ENCODE results near the gene TTLL11.
"Not testable (repeated sequence)": the region's sequence is repeated elsewhere in the genome, so short reads cannot be mapped to it uniquely, and the experiment has no call there.

The TTLL11 gene

DNA sequence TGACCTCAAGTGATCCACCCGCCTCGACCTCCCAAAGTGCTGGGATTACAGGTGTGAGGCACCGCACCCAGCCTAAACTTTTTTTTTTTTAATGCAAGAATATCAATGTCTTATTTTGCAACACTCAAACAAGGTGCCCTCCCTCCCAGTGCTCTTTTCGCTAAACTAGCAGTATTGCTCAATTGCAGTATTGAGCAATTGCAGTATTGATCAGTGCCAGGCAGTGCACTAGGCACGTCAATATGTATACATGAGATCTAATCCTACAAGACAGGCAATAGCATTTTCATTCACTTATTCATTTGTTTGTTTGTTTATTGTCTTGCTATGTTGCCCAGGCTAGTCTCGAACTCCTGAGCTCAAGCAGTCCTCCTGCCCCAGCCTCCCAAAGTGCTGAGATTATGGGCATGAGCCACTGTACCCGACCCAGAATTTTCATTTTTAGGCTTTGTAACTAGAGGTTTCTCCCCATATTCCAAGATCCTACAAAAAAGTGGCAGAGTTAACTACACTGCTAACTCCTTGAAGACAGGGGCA lies 94.5 kb downstream of the TTLL11 start:
- DNase-seq, result no peak

DNA sequence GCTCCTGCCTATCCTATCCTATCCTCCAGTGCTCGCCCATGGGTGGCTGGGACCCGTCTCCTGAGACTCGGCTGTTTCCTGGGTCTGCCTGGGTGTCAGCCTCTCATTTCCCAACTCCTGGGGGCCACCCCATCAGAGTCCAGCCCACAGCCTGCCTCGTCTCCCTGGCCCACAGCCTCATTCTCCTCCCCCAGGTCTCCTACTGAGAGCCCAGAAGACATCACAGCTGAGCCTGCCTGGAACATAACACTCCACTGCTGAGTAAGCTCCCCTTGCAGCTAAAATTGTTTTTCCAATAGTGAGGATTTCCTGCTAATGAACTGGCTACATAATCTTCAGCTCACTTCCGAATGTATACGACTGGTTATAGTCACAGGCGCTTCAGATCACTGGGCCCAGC lies 95.3 kb downstream of the TTLL11 start:
- DNase-seq, result peak; percentile 19

DNA sequence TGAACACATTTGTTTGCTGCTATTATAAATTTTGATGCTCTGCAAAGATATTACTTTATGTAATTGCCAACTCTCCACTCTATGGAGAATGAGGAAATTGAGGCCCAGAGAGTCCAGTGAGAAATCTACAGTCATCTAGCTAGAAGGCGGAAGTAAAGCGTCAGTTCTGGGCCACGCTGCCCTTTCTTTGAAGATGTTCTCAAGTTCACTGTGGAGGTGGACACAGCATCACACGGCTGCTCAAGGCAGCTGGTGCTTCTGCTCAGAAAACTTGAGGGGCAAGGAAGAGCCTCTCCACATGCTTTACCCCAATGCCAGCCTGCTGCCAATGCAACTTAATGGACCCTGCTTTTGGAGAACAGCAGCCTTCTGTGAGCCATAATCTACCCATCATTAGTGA lies 96.3 kb downstream of the TTLL11 start:
- DNase-seq, result no peak

DNA sequence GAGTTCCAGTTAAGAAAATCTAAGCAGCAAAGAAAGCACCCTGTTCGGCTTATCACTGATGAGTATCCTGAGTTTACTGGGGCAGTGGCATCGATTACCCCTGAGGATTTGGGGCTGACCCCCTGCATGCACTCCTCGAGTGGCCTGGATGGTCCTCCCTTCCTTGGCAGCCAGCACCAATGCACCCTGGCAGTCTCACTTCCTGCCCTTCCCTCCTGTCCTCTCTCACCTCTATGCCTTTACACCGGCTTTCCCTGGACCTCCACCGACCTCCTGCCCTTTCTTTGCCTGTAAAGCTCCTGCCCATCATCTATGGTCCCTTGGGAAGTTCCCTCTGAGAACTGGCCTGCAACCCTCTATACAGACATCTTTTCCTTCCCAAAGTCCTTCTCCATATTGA lies 97.1 kb downstream of the TTLL11 start:
- no peak for DNase-seq

DNA sequence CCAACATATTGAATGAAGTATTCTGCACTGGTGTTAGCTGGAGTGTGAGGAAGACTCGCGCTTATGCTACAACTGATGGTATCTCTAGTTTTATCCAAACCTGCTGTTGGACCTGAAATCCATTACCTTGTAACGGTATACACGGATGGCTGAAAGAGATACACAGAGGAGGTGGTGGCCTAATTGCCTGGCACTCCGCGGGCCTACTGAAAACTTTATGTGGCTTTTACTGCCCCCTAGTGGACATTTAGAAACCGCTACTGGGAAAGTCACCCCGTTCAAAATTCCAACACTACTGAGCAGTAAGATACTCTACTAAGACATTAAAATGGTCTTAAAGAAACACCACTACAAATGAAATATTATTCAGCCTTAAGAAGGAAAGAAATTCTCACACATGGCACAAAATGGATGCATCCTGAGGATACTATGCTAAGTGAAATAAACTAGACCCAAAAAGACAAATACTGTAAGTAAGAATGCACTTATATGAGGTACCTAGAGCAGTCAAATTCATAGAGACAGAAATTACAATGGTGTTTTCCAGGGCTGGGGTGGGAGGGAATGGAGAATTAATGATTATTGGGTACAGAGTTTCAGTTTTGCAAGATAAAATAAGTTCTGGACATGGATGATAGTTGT lies 100.4 kb downstream of the TTLL11 start:
- peak; percentile 66 for DNase-seq

DNA sequence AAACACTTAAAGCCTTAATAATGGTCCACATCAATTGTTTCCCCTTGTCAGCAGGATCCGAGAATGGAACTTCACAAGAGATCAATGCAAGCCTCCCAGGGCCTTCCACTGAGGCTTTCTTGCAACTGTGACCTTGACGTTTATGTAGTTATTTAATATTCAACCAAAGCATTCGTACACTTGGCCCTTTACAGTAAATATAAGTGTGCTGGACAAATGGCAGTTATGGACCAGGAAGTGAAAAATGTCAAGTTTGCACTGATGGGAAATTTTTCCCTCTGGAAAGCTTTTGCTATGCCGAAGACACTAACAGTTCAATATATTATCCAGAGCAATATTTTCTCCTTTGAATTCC lies 101.8 kb downstream of the TTLL11 start:
- DNase-seq, result no peak

DNA sequence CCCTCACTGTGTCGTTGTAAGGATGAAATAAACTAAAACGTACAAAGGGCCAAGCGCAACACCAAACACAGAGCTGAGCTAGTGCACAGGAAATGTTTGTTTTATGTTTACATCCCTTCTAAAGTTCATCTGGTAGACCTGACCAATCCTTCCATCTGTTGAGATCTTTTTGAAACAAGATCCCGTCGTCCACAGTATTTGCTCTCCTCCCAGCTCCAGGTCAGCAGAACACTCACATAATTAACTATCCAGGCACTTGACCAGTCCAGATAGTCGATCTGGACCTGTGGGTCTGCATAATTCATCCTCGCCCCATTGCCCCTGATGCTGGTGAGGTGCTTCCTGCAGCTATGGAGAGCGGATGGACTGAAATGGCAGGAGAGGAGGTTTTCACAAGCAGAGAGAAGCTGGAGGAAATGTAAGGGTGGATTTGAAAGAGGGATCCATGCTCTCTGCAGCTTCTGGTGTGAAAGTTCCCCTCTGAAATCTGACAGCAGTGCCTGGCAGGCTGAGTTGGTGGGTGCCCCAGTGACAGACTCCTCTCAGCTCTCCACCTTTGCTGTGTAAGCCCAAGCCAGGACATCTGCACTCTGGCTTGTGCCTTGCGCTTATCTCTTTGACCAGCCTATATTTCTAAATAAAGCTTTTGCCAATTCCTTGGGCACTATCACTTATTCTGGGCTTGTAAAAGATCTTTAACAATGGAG lies 102.4 kb downstream of the TTLL11 start:
- no peak for DNase-seq

DNA sequence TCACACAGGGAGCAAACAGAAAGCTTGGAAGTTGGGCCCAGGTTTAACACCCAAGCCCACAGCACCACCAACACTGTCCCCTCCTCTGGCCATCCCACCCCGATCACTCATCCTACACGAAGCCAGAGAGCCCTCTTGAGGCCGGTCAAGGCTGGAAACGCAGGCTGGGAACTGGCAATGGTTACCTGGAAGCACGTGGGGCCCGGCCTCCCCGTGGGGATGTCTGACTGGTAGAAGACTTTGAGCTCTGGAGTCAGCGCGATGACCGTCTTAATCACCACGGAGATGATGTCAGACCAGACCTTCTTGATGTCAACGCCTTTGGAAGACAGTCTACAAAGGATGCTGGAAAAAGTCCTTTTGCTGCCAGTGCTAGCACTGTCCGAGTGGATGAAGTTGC lies 104.1 kb downstream of the TTLL11 start:
- DNase-seq, result no peak

DNA sequence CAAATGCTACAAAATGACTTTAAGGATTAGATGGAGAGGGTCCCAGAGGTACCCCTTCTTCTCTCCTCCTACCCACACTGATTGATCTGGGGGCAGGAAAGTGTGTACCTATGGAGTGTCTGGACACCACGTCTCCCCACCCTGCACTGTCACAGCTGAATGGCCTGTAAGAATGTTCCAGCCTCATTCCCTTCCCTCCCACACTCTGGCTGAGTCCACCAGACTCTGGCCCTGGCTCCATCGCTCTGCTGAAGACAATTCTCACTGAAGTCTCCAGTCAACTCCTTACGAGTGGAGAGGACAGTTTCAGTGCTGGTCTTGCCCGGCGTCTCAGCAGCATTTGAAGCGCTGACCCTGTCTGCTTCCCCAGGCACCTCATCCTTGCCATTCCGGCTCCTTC lies 105.8 kb downstream of the TTLL11 start:
- no peak for DNase-seq

DNA sequence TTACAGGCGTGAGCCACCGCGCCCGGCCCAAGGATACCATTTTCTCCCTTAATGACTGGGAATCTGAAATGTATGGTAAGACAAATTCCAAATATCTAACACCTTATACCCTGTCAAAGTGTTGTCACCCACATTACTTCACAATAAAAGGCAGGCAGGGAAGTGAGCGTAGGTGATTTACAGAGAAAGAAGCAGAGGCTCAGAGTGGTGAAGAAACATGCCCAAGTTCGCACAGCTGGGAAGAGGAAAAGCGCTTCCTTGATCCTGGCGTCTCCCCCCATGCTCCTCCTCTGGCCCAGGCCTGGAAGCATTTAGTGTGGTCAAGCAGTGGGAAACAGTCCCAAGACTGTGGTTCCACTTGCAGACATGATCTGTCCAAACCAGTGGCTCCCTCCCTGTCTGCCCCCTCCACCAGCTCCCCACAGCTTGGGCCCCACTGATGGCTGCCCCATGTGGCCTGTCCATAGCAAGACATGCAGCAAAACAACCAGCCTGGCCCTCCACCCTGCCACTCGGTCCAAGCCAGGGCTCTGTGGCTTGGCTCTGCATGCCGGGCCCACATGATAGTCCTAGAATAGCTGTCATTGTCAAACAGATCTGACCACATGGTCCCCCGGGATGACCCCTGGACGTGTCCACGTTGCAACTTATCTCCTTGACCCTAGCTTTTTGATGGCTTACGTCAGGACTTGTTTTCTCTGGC lies 107.2 kb downstream of the TTLL11 start:
- peak; percentile 13 for DNase-seq

DNA sequence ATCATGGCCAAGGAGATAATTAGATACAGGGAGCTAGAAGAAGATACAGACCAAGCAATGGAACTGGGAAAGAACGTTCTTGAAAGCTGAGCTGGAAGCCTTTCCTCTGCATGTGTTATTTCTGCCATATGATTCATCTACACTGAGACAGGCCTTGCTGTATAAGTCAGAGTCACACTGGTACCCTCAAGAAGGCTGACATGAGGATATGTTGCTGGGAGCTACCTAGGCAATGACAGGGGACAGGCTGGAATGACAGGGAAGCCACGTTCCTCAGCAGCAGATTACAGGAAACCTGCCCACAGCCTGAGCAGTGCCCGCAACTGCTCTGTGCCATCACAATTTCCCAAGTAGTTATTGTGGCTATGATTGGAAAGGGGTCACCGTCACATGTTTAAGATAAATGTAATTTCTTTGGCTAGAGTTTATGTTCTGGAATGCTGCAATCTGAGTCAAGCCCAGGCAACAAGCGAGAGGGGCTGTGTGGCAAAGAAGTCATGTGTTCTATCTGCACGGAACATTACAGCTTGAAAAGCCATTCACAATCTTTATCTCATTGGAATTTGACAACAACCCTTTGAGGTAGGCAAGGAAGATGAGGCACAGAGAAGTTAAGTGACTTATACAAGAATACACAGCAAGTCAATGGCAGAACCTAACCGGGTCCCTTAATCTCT lies 108.2 kb downstream of the TTLL11 start:
- DNase-seq, result peak; percentile 83

DNA sequence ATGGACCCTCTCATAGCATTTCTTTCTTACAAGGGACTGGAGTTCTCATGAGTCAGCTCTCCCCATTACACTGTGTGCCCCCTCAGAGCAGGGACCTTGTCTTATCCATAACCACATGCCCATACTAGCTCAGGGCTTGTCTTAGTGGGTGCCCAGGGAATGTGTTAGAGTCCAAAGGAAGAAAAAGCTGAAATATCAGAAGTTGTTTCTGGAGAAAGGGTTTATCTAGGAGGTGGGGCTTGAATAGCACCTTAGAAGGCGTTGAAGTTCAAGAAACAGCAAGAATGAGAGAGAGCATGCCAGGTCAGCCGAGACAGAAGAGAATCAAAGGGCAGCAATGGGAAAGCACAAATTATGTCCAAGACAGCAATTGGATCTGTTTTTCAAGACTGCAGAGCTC lies 109.4 kb downstream of the TTLL11 start:
- DNase-seq, result no peak

DNA sequence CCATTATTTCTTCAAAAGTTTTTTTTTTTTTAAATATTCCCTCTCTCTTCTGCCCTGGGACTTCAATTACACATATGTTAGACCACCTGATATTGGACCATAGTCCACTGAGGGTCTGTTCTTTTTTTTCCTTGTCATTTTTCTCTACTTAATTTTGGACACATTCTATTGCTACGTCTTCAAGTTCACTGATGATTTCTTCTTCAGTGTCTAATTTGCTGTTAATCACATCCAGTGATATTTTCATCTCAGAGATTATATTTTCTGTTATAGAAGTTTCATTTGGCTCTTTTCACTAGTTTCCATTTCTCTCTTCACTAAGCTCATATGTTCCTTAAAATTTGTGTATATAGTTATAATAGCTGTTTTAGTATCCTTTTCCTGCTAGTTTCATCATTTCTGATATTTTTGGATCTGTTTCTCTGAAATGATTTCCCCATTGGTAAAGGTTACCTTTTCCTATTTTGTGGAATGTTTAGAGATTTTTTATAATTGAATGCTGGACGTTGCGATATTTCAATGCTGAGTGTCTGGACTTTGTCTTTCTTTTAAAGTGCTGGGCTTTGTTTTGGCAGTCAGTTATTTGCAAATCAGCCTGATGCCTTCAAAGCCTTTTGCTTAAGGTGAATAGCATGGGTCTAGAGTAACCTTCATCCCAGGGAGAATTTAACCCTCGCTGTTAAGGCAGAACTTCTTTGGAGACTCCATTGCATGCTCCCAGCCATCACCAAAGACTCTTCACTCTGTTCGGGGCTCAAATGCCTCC lies 111.8 kb downstream of the TTLL11 start:
- DNase-seq, result no peak

DNA sequence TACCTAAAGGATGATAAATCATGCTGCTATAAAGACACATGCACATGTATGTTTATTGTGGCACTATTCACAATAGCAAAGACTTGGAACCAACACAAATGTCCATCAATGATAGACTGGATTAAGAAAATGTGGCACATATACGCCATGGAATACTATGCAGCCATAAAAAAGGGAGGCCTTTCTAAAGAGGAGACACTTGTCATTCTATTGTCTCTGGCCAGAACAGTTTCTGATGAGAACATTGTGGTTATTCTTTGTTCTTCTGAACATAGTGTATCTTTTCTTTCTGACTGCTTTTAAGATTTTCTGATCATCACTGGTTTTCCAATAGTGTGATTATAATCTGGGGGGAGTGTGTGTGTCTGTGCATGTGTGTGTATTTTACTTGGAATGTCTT lies 112.4 kb downstream of the TTLL11 start:
- not testable (repeated sequence) for DNase-seq

DNA sequence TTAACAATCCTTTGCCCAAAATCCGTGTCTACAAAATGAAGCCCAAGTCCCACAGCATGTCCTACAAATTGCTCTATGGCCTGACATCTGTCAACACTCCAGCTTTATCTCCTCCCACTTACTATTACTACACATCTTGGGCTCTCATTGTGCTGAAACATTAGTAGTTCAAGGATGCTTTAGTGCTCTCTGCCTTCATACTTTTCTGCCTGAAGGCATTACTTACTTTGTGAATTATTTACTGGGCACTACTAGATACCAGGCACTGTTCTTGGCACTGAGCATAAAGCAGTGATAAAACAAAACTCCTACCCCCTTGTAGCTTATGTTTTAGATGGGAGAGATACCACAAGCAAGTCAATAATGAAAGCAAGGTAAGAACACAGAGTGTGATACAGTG lies 113.4 kb downstream of the TTLL11 start:
- DNase-seq, result no peak

DNA sequence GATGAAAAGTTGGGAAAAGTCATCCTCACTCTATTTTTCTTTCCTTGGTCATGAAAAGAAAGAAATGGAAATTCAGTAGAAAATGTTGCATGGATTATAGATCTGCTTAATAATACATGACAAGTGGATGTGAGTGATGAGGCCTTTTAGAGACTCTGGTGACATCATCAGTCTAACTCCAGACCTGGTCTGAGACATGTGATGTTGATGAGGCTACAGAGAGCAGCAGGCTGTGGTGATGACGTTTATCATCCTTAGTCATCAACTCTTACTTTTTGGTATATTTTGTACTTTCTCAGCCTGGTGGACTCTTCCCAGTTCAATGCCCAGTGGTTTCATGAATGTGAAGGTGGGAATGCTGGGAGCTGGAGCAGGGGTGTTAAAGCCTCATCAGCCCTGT lies 116.4 kb downstream of the TTLL11 start:
- DNase-seq, result peak; percentile 74

DNA sequence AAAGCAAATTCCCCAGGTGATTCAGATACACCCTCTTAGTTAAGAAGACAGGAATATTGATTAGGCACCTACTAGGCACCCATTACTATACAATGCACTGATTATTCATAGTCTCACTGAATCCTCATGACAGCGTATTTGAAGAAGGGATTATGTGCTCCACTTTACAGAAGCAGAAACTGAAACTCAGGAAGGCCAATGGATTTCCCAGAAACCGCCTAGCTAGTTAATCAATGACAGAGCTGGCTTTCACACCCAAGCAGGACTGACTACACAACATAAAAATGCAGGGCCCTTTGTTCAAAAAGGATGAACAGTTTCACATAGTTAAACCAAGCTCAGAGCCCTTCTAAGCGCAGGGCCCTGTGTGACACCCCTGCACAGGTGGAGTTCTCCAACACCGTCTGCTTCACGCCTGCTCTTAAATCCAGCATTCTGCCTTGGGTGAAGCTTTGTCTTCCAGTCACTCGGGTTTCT lies 117.3 kb downstream of the TTLL11 start:
- DNase-seq, result peak; percentile 75

DNA sequence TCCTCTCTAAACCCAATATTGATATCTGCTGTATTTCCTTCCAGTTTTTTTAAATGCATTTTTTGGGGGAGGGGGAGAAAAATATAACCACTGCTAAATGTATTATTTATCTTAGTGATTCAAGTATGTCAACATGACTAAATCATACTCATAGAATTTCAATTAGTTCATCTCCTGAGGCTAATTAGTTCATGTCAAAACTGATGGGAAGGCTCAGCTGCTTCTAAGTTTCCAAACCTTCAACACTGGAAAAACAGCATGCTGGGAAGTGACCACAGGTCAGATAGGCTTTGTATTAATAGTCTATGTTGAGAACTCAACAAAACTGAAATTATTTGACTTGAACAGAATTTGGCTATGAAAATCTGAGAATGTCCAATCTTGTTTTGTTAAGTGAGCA lies 118.7 kb downstream of the TTLL11 start:
- DNase-seq, result no peak

DNA sequence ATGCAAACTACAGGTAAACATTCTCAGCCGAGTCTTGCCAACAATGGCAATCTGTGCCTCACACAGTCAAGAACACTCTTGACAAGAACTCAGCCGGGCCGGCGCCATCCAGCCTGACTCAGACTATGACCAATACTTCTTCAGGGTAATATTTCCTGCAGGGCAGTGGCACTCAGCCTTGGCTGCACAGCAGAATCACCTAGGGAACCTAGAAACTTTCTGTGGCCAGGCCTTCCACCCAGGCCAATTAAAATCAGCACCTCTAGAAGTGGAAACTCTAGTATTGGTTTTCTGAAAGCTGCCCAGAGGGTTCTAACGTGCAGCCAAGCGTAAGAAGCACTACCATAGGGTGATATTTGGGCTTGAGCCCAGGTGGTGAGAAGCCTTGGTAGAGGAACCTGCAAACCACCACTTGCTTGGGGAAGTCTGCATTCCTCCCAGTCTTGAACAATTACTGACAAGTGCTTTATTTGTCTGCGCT lies 120.6 kb downstream of the TTLL11 start:
- peak; percentile 29 for DNase-seq

DNA sequence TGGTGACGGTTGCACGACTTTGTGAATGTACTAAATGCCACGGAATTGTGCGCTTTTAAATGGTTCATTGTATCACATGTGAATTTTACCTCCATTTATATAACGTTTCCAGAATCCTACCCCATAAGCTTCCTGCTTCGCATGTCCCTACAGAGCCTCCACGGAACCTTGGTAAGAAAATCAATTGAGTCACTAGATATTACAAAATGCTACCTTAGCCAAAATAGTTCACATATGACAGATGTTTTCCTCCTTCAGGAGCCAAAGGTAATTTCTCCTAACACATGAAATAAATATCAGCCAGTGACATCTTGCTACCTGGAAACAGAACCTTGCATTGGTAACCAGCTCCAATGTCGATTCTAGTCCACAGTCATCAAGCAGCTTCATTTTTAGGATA lies 125.1 kb downstream of the TTLL11 start:
- no peak for DNase-seq

DNA sequence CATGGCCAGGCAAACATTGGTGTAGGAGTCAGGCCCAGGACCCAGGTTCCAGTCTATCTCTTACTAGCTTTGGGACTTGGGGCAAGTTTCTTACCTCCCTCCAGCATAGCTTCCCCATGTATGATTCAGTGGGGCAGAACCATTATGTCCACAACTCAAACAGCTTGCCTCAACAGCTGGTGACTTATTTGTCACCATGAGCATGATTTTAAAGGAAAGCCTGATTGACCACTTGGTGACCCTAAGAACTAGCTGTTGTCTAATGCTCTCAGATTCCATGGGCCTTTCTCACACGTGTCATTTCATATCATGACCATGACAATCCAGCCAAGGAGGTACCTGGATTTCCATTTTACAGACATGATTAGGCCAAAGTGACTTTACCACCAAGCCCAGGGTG lies 126.4 kb downstream of the TTLL11 start:
- no peak for DNase-seq

DNA sequence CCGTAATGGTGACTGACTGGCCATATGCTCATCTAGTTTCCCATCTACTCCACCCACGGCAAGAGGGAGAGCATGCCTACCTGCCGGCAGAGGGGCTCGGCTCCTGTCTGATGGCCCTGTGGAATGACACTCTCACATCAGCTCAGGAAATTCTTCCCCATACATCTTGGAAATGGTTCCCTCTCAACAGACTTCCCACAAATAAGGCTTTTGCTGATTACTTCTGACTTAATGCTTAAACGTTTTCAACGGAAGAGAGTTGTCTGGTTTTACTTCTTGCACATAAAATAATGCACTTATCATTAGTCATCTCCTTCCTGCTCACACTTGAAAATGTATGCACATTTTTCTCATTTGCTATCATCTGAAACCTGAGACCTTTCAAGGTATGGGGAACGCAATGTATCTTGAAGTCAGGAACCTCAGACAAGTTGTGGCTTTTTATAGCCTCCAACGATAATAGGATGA lies 129.5 kb downstream of the TTLL11 start:
- DNase-seq, result peak; percentile 95

All from fibroblast of skin of abdomen (primary cell).